ENCODE results near the gene NR6A1.

NR6A1 gene

DNA sequence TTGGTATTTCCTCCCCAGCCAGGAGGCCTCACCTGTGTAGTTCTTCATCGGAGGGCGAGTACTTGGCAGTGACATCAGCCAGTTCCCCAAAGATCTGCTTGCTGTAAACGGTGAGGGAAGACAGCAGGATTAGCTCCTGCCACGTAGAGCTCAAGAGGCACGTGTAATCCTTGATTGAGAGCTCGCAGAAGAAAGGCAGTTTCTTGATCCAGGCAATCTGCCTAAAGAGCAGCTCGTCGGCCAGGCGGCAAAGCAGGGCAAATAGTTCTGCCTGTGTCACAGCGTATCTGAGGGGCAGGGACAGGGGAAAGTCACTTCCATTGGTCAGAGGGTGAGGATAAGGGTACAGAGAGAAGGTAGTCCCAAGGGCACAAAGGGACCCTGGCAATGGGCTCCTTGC is 235.3 kb downstream of the NR6A1 start:
- TF ChIP-seq ZNF274 (IDR thresholded peaks at IDR 0.05; ENCODE audit: low read depth, low read length) = no peak
- H3K4me3 ChIP-seq (ENCODE audit: low read length) = no peak overlapping the region

DNA sequence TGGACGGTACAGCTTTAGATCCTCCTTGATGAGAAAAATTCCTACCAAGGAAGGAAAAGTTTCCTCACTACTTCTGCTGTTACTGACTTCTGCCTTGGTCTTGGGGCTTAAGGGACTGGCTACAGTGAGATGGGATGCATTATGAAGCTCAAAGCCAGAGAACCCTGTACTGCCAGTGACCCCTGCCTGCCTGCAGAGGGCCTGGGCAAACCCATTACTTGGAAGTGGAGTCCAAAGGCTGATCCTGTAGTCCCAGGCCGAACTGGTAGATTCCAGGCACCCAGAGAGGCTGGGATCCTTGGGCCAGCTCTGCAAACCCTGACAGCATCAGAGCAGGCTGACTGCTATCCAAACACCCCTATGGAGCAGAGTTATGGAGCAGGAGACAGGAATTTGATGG is 238.2 kb downstream of the NR6A1 start:
- no peak overlapping the region for H3K4me3 ChIP-seq (ENCODE audit: low read length)
- TF ChIP-seq ZNF274 (IDR thresholded peaks at IDR 0.05; ENCODE audit: low read depth, low read length) = no peak

DNA sequence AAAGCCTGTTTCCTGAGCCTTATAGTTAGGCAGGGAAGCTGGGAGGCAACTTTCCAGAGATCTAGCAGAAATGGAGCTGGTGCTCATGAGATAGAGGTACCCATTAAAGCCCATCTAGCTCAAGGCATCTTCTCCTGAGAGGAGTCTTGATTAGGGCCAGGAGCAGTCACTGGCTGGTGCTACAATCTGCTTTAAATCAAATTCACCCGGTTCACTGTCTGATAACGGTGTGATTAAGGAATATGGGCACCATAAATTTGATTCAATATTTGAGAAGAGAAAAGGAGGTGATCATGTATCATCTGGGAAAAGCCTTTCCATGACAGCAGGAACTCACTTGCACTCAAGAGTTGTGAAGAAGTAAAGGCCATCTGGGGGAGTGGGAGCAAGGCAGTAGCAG is 240.0 kb downstream of the NR6A1 start:
- TF ChIP-seq ZNF274 (IDR thresholded peaks at IDR 0.05; ENCODE audit: low read depth, low read length) = no peak
- H3K4me3 ChIP-seq (ENCODE audit: low read length) = no peak overlapping the region

DNA sequence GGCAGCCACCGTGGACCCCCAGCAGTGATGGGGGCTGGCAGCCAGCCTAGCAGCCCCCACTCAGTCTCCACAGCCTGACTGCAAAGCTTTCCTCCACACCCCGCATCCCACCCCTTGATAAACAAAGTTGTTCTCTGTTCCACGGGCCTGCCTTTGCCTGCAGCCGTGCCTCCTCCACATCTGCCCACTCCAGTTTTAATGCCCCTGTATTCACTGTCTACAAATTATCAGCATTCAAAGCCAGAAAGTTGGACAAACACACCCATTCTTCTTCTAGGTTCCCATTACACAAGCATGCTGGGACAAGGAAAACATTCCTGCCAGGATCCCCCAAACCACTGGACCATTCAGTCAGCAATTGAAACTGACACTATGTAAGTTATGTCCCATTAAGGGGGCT is 240.9 kb downstream of the NR6A1 start:
- no peak overlapping the region for H3K4me3 ChIP-seq (ENCODE audit: low read length)
- no peak for TF ChIP-seq ZNF274 (IDR thresholded peaks at IDR 0.05; ENCODE audit: low read depth, low read length)

DNA sequence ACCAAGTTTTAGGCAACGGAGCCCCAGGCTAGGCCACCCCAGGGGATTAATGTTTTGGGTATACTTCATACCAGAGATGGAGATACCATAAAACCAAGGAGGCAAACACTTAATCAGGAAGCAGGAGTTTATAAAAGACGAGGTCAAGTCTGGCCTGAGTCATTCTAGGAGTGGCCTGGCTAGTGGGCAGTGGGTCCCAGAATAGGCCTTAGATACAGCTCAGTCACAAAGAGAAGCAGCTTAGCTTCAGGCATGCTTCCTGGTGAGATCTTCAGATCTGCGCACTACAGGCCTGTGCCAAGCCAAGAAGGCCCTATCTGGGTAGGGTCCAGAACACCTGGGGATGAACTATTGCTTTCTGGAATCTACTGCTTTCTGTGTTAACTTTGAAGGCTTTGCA is 243.3 kb downstream of the NR6A1 start:
- H3K4me3 ChIP-seq (ENCODE audit: low read length) = no peak overlapping the region

DNA sequence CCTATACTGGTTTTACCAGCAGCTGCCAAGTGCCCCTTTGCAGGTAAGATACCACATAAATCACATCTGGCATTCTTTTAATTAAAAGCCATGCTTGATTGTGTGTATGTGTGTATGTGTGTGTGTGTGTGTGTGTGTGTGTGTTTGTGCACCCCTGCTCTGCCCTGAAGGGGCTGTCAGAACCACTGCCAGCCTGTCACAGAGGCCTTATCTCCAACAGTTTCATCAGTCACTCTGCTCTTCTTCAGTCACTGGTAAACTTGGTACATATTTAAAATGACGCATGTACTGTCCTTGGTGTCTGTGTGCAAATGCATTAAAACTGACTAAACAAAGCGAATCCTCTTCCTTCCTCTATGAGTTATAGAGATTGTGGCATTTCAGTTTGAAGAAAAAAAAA is 244.9 kb downstream of the NR6A1 start:
- TF ChIP-seq ZNF274 (IDR thresholded peaks at IDR 0.05; ENCODE audit: low read depth, low read length) = no peak
- H3K4me3 ChIP-seq (ENCODE audit: low read length) = no peak overlapping the region

More for the DNA sequence above, 243.3 kb downstream of the NR6A1 start:
- TF ChIP-seq ZNF274 (IDR thresholded peaks at IDR 0.05; ENCODE audit: low read depth, low read length) = no peak

DNA sequence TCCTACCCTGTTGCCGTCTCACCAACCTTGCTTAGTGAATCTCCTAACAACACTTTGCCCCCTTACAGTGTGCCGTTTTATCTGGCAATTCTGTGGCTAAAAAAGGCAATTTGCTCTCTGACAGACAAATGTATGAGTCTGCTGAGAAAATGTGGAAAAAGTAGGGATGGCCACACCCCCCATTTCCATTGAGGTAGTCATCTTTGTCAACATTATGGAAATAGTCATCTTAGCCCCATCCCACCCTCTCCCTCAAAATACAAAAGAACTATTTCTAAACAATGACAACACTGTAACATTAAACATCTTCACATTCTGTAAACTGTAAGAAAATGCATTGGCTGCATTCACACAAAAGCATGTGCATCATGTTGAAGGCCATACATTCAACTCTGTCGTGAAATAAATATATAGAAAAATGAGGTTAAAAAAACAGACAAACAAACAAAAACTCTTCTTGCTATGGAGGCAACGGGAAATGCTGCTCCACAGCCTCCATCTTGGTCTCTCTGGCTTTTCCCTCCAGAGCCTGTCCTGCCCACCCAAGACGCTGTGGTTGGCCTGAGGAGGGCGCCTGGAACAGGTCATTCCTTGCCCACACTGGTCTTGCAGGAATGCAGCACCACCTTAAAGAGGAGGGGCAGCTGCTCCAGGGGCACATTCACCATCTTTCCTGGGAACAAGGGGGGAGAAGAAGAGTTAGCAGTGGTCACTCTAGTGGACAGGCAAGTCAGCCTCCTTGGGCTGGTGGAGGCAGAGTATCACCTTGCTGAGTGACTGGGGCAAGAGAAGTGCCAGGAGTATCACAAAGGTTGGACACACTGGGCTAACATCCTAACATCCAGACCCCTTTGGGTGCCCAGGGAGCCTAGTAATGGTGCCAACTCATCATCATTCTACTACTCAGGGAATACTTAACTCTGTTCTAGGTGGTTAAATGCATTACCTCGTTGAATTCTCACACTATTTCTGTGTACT is 248.7 kb downstream of the NR6A1 start:
- no peak for TF ChIP-seq ZNF274 (IDR thresholded peaks at IDR 0.05; ENCODE audit: low read depth, low read length)

DNA sequence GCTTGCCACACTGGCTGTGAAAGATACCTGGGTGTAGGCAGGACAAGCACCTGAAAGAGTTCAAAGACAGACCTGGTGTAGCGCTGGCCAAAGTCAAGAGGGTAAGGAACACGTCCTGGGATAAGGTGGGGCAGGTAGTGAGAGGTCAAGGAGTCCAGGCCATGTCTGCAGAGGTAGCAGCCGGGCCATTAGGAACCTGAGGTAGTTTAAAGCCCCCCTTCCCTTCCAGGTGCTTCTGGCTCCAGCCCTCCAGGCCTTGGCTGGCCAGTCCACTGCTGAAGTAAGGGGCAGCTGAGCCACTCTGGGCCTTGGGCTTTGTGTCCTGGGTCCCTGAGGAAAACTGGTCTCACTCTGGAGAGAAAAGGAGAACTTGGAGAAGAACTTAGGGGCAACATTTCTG is 250.0 kb downstream of the NR6A1 start:
- H3K4me3 ChIP-seq (ENCODE audit: low read length) = no peak overlapping the region
- TF ChIP-seq ZNF274 (IDR thresholded peaks at IDR 0.05; ENCODE audit: low read depth, low read length) = no peak

More for the DNA sequence above, 248.7 kb downstream of the NR6A1 start:
- no peak overlapping the region for H3K4me3 ChIP-seq (ENCODE audit: low read length)

DNA sequence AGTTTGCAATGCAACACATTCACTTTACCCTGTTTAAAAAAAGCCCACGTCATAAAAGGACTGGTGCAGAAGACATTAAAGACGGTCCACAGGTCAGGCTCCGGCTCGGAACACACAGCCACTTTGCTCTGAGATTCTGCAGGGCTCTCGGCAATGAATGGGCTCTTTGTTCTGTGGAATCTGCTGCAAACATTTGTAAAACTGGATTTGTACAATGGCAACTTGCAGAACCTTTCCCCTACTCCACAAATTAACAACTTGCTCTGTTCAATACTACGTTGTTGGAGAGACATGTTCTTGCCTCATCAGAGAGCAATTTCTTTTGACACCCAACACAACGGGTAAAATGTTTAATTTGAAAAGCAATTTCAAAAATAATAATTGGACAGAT is 250.9 kb downstream of the NR6A1 start:
- H3K4me3 ChIP-seq (ENCODE audit: low read length) = no peak overlapping the region
- no peak for TF ChIP-seq ZNF274 (IDR thresholded peaks at IDR 0.05; ENCODE audit: low read depth, low read length)

DNA sequence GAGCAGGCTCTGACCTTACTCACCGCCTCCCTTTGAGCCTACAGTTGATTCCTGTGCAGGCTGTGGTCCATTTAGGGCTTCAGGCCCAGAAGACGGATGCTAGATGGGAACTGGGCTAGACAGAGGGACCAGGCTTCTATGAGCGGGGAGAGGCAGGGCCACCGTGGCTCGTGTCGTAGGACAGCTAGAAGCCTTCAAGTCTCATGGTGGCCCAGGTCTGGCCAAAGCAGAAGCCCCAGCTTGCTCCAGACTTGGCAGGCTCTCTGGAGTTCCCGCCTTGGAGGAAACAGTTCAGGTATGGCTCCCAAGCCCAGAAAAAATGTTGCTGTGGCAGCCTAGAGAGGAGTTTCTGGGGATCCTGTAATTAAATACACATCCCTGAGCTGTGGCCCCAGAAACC is 253.0 kb downstream of the NR6A1 start:
- no peak for TF ChIP-seq ZNF274 (IDR thresholded peaks at IDR 0.05; ENCODE audit: low read depth, low read length)
- no peak overlapping the region for H3K4me3 ChIP-seq (ENCODE audit: low read length)

DNA sequence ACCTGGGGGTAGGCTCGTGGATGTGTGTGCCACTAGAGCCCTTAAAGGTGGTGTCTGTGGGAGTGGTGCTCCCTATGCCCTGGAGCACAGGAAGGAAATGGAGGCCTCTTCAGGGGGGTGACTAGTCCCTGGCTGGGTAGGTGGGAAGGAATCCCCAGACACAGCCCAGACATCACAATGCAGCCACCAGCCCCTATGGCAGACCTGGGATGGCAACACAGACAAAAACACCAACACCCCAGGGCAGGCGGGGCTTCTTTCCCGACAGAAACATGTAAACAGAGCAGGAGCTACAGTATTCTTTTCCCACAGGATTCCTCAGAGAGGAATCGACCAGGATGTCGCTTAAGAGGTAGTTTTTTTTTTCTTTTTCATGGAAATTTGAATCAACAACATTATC is 253.5 kb downstream of the NR6A1 start:
- no peak overlapping the region for H3K4me3 ChIP-seq (ENCODE audit: low read length)
- TF ChIP-seq ZNF274 (IDR thresholded peaks at IDR 0.05; ENCODE audit: low read depth, low read length) = no peak

DNA sequence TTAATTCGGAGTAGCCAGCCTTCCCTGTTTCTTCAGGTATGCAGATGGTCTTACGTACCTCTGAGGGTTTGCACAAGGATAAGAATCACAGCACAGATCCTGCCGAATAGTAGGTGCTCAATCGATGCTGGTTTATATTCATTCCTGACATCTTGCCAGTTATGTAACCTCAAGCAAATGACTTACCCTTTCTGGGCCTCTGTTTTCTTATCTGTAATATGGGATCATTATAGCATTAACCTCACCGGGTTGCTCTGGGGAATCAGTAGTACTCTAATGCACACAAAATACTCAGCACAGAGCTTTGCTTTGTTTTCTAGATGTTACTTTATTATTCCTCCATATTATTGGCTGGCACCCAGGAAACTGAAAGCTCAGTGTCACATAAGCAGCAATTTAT is 256.2 kb downstream of the NR6A1 start:
- TF ChIP-seq ZNF274 (IDR thresholded peaks at IDR 0.05; ENCODE audit: low read depth, low read length) = no peak
- no peak overlapping the region for H3K4me3 ChIP-seq (ENCODE audit: low read length)

DNA sequence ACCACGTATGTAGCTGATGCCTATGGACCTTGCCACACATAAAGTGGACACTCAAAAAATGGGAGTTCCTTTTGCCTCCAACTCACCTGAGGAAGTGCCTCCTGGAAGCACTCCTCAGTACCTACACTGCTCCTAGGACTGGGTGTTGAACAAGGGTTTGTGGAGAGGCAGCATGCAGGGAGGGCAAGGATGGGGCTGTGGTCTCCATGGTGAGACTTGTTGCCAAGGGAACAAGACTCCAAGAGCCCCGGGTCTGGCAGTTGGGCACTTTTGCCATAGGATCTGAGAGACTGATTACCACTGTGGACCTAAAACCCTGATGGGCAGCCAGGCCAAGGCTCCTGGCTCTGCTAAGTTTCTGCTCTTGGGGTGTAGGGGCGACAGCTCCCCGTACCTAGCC is 257.0 kb downstream of the NR6A1 start:
- no peak for TF ChIP-seq ZNF274 (IDR thresholded peaks at IDR 0.05; ENCODE audit: low read depth, low read length)

DNA sequence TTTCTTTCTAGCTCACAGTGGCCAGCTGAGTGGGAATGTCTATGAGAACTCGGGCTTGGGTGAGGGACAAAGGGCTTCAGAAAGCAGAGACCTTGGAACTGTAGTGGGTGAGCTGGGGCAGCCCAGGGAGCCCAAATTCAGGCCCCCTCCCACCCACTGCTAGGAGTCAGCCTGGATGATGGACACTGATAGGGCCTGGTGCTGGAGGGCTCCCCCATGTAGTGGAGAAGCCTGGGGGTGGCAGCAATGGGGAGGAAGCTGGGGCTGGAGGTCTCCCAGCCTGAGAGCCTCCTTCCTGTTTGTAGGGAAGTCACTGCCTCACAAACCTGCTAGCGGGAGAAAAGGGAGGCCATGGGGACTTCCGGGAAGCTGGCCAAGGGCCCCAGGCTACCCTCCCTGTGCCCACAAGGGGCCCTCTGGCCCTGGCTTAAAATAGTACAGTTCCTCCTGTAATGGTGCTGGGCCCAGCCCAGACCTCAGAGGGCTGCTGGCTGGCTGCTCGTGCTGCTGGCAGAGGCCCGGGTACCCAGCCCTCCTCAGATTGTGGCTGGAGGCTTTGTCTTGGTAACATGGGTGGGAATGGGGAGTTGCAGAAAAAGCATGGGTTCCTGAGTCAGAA is 257.6 kb downstream of the NR6A1 start:
- no peak overlapping the region for H3K4me3 ChIP-seq (ENCODE audit: low read length)
- TF ChIP-seq ZNF274 (IDR thresholded peaks at IDR 0.05; ENCODE audit: low read depth, low read length) = no peak

More for the DNA sequence above, 257.0 kb downstream of the NR6A1 start:
- H3K4me3 ChIP-seq (ENCODE audit: low read length) = no peak overlapping the region

DNA sequence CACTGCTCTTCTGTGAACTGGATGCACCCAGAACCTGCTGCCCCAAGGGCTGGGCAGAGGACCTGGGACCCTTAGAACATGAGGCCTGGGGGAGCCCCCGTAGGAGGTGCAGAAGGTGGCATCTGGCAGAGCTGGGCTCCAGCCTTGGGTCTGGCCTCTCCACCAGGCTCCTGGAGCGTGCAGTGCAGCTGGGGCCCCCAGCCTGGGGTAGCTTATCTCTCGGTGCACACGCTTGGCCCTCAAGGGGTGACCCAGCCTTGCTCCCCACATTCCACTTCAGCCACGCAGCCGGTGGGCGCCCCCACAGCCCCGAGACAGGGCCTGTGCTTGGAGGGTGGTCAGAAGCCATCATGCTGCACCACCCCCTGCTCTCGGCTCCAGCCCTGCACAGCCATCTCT is 258.3 kb downstream of the NR6A1 start:
- no peak overlapping the region for H3K4me3 ChIP-seq (ENCODE audit: low read length)
- no peak for TF ChIP-seq ZNF274 (IDR thresholded peaks at IDR 0.05; ENCODE audit: low read depth, low read length)

Data from GM08714 (cell line).